ENCODE data around the gene ARHGAP24. TPM values are rescaled to one million over a fixed set of nuclear protein-coding genes. Genes with fewer than 3 reads are reported as not detected.

The ARHGAP24 gene
- total and polyA plus RNA-seq, 2 donors (not counting 3 experiments of a cell fraction or from before 2014, with no cell fraction given): 52.1 to 79.4 TPM

DNA sequence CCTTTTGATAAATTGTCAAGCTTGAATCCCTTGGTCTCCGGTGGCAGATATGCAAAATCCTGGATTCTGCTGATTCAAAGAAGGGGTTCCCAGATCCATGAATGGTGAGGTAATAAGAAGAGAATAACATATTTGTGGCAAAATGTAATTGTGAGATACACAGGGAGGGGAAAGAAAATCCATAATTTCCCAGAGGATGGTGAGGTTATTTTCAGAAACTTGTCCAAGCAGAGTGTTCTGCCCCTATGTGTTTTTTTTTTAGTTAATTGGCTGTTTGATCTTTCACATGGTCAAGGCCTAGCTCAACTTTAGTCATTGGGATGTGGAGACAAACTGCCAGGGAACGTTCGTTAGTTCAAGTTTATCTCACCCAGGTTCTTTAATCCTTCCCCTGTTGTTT lies 476.1 kb downstream of the ARHGAP24 start:
- peaks cover 88% of the 10 kb centered on the region for H3K79me2 ChIP-seq (ENCODE audit: control insufficient read depth, insufficient read depth, low read length)
- H3K9me1 ChIP-seq (replicated peaks; ENCODE audit: control insufficient read depth, extremely low read depth, insufficient read depth, low read length): no peaks in the 10 kb centered on the region
- no peak overlapping the region for H2AFZ ChIP-seq (ENCODE audit: low read depth, low read length)
- CTCF ChIA-PET: interaction anchor here (1.0 to 1.6 kb wide), 4 partner anchors 13 to 154 kb away, joined by 3 to 7 read pairs (median 3); no protein-coding TSS in a partner anchor
- TF ChIP-seq, protein P1, sequence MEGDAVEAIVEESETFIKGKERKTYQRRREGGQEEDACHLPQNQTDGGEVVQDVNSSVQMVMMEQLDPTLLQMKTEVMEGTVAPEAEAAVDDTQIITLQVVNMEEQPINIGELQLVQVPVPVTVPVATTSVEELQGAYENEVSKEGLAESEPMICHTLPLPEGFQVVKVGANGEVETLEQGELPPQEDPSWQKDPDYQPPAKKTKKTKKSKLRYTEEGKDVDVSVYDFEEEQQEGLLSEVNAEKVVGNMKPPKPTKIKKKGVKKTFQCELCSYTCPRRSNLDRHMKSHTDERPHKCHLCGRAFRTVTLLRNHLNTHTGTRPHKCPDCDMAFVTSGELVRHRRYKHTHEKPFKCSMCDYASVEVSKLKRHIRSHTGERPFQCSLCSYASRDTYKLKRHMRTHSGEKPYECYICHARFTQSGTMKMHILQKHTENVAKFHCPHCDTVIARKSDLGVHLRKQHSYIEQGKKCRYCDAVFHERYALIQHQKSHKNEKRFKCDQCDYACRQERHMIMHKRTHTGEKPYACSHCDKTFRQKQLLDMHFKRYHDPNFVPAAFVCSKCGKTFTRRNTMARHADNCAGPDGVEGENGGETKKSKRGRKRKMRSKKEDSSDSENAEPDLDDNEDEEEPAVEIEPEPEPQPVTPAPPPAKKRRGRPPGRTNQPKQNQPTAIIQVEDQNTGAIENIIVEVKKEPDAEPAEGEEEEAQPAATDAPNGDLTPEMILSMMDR (IDR thresholded peaks at IDR 0.05; ENCODE audit: extremely low read depth in 1 of 2, insufficient read depth in 1 of 2, low read depth in 1 of 2, low read length in 2 of 2): no peak
- TF ChIP-seq FOS (IDR thresholded peaks at IDR 0.05; ENCODE audit: borderline replicate concordance, insufficient read depth, low read length) (no peak), GATA2 (IDR thresholded peaks at IDR 0.05; ENCODE audit: insufficient read depth, insufficient read length, low read depth, low read length) (no peak), MYC (IDR thresholded peaks at IDR 0.05; ENCODE audit: low read depth, low read length) (no peak), EZH2 (IDR thresholded peaks at IDR 0.05; ENCODE audit: borderline replicate concordance, low read depth, low read length, severe bottlenecking) (no peak), POLR2A (IDR thresholded peaks at IDR 0.05; ENCODE audit: low read depth, low read length) (no peak), POLR2AphosphoS5 (IDR thresholded peaks at IDR 0.05; ENCODE audit: insufficient read depth, low read depth, low read length) (no peak), JUN (IDR thresholded peaks at IDR 0.05; ENCODE audit: borderline replicate concordance, insufficient read depth, insufficient read length, low read depth) (no peak)
- TF ChIP-seq, protein P2, sequence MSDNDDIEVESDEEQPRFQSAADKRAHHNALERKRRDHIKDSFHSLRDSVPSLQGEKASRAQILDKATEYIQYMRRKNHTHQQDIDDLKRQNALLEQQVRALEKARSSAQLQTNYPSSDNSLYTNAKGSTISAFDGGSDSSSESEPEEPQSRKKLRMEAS (IDR thresholded peaks at IDR 0.05; ENCODE audit: insufficient read depth, insufficient read length): no peak
- intact Hi-C loops (cut with micrococcal nuclease): no loop called here
- DNase-seq (ENCODE audit: low read depth, low spot score): no peak
- H3K9ac ChIP-seq (replicated peaks; ENCODE audit: extremely low read depth, insufficient read depth, low read length): no peak overlapping the region
- peaks cover 2 to 3% of the 10 kb centered on the region in 2 experiments for H3K36me3 ChIP-seq (ENCODE audit: control insufficient read depth in 2 of 2, extremely low read depth in 1 of 2, insufficient read depth in 2 of 2, low read length in 2 of 2)
- H3K9me3 ChIP-seq (replicated peaks; ENCODE audit: control insufficient read depth, insufficient read depth, low read length): no peaks in the 10 kb centered on the region
- BruUV-seq (replicated peaks): no TSS peak
- no peak overlapping the region for H3K4me3 ChIP-seq (replicated peaks in 1 of 3; ENCODE audit: insufficient read depth in 1 of 3, low read depth in 1 of 3, low read length in 3 of 3)
- H3K27me3 ChIP-seq (ENCODE audit: control insufficient read depth in 2 of 2, insufficient read depth in 2 of 2, low read length in 2 of 2): no peaks in the 10 kb centered on the region
- POLR2A ChIA-PET: no interaction called here
- peaks cover 26% of the 10 kb centered on the region for H3K4me1 ChIP-seq (ENCODE audit: control insufficient read depth, extremely low read depth, insufficient read depth, low read length)
- no peak overlapping the region for H3K27ac ChIP-seq (ENCODE audit: insufficient read depth, low read depth, low read length)
- peaks cover 4% of the 10 kb centered on the region for H4K20me1 ChIP-seq (replicated peaks; ENCODE audit: control insufficient read depth, extremely low read depth, insufficient read depth, low read length)
- dilution Hi-C loops (cut with MboI; ENCODE audit: extremely low pct_ligation_motif_present, low sequenced_read_pairs): no loop called here
- H3K4me2 ChIP-seq (ENCODE audit: insufficient read depth, low read length): no peak overlapping the region
- no peak for FAIRE-seq

All from endothelial cell of umbilical vein (primary cell).